CD14-positive monocyte (primary cell): ENCODE data around the gene UBP1. TPM values are rescaled to one million over a fixed set of nuclear protein-coding genes. Genes with fewer than 3 reads are reported as not detected.

Experiments
- DNase-seq, 3 donors: peaks; one replicate each; pipeline ENCODE4 v3.0.0-alpha.2; 2011 to 2022
- H2AFZ ChIP-seq: 2 replicates; pipeline ENCODE4 v1.6.0; 2012; ENCODE audit warnings: mild to moderate bottlenecking, low read depth, low read length, inconsistent platforms; ENCODE audit not compliant: insufficient read depth, poor library complexity, severe bottlenecking
- H3K27ac ChIP-seq, 2 donors: 1 replicate in 1 of 2; 2 replicates in 1 of 2; pipeline ENCODE4 v1.5.1; 2012 to 2013; ENCODE audit warnings: low read length in 2 of 2, control low read depth in 1 of 2, inconsistent platforms in 1 of 2, low read depth in 1 of 2, mild to moderate bottlenecking in 1 of 2
- H3K27me3 ChIP-seq, 2 donors: one replicate each; pipeline versions ENCODE4 v1.6.0 to v1.6.1; 2011 to 2013; ENCODE audit warnings: low read length in 2 of 2; ENCODE audit not compliant: control insufficient read depth in 2 of 2, insufficient read depth in 2 of 2
- H3K36me3 ChIP-seq, 2 donors: replicated peaks in 1 of 2; 1 replicate in 1 of 2; 2 replicates in 1 of 2; pipeline versions ENCODE4 v1.5.1 to v1.6.1; 2012 to 2013; ENCODE audit warnings: low read length in 2 of 2, control low read depth in 1 of 2, inconsistent platforms in 1 of 2, mild to moderate bottlenecking in 1 of 2; ENCODE audit not compliant: insufficient read depth in 2 of 2, control insufficient read depth in 1 of 2
- H3K4me1 ChIP-seq, 2 donors: 1 replicate in 1 of 2; 2 replicates in 1 of 2; pipeline versions ENCODE4 v1.5.1 to v1.6.1; 2012 to 2013; ENCODE audit warnings: low read length in 2 of 2, control low read depth in 1 of 2, inconsistent platforms in 1 of 2, mild to moderate bottlenecking in 1 of 2, moderate library complexity in 1 of 2; ENCODE audit not compliant: insufficient read depth in 2 of 2, control insufficient read depth in 1 of 2
- H3K4me2 ChIP-seq: replicated peaks from 2 replicates; pipeline ENCODE3; 2012; ENCODE audit warnings: low read length, moderate library complexity, mild to moderate bottlenecking; ENCODE audit not compliant: poor library complexity, severe bottlenecking; ENCODE audit errors: extremely low read depth
- H3K4me3 ChIP-seq, 3 experiments: fragments of 200-600 bp in 1 of 3; sonication (generic) in 1 of 3; replicated peaks in 1 of 3; 1 replicate in 2 of 3; 2 replicates in 1 of 3; pipeline ENCODE4 v1.5.1; 2011 to 2013; ENCODE audit warnings: low read length in 3 of 3, mild to moderate bottlenecking in 3 of 3, control low read depth in 2 of 3, low read depth in 2 of 3, inconsistent platforms in 1 of 3, moderate library complexity in 1 of 3
- H3K79me2 ChIP-seq: 2 replicates; pipeline ENCODE4 v1.6.0; 2012; ENCODE audit warnings: mild to moderate bottlenecking, control low read depth, inconsistent platforms, low read length, moderate library complexity; ENCODE audit not compliant: insufficient read depth
- H3K9ac ChIP-seq: 2 replicates; pipeline ENCODE4 v1.6.0; 2017; ENCODE audit warnings: low read length, mild to moderate bottlenecking; ENCODE audit not compliant: insufficient read depth, poor library complexity, severe bottlenecking
- H3K9me3 ChIP-seq, 2 donors: replicated peaks in 1 of 2; 1 replicate in 1 of 2; 2 replicates in 1 of 2; pipeline versions ENCODE4 v1.5.1 to v1.6.1; 2012 to 2013; ENCODE audit warnings: low read length in 2 of 2, control low read depth in 1 of 2; ENCODE audit not compliant: control insufficient read depth in 1 of 2, insufficient read depth in 1 of 2
- H4K20me1 ChIP-seq: 2 replicates; pipeline ENCODE4 v1.6.0; 2012; ENCODE audit warnings: mild to moderate bottlenecking, low read length, control low read depth, moderate library complexity; ENCODE audit not compliant: insufficient read depth
- H3K27ac Mint-ChIP-seq, 7 donors: one replicate each; pipeline ENCODE4 v1.8.0; 2020; ENCODE audit warnings: mild to moderate bottlenecking in 7 of 7, mixed read lengths in 7 of 7, moderate library complexity in 6 of 7, inconsistent platforms in 2 of 7
- H3K27me3 Mint-ChIP-seq, 3 donors: one replicate each; pipeline ENCODE4 v1.8.0; 2021 to 2022; ENCODE audit warnings: low read depth in 3 of 3, mild to moderate bottlenecking in 3 of 3, mixed read lengths in 3 of 3, moderate library complexity in 3 of 3, inconsistent platforms in 1 of 3
- H3K36me3 Mint-ChIP-seq, 2 donors: one replicate each; pipeline ENCODE4 v1.8.0; 2020; ENCODE audit warnings: mixed read lengths in 2 of 2, inconsistent platforms in 1 of 2, mild to moderate bottlenecking in 1 of 2
- H3K4me1 Mint-ChIP-seq: one replicate; pipeline ENCODE4 v1.8.0; 2020; ENCODE audit warnings: mild to moderate bottlenecking, mixed read lengths
- H3K4me3 Mint-ChIP-seq, 2 donors: one replicate each; pipeline ENCODE4 v1.8.0; 2020; ENCODE audit warnings: mild to moderate bottlenecking in 2 of 2, mixed read lengths in 2 of 2, moderate library complexity in 1 of 2
- H3K9me3 Mint-ChIP-seq, 7 donors: one replicate each; pipeline ENCODE4 v1.8.0; 2020 to 2022; ENCODE audit warnings: mixed read lengths in 7 of 7, mild to moderate bottlenecking in 6 of 7, moderate library complexity in 6 of 7, inconsistent platforms in 2 of 7
- CTCF ChIP-seq: fragments of 200-600 bp; IDR thresholded peaks from one replicate; pipeline ENCODE4 v1.8.0; 2022; ENCODE audit warnings: antibody characterized with exemption, mild to moderate bottlenecking
- WGBS: methylation state at CpG from one replicate; pipeline ENCODE4 v1.1.5; 2013; ENCODE audit warnings: missing lambda C conversion rate; ENCODE audit not compliant: insufficient coverage; 5-methylcytosine and 5-hydroxymethylcytosine counted together
- intact Hi-C, 2 donors: fragments of 100-400 bp; cut with micrococcal nuclease; formaldehyde crosslinking; loops; one replicate each; pipeline versions ENCODE4 v1.15.0 to v1.15.1; 2023
- polyA plus RNA-seq, 3 donors: library from polyadenylated mRNA; depleted of rRNA in 1 of 3; unstranded in 2 of 3; stranded (reverse) in 1 of 3; fragments of 300-500 nt in 2 of 3; fragments of >200 nt in 1 of 3; fragmentation: Illumina TruSeq in 2 of 3; gene quantifications; 1 replicate in 2 of 3; 2 replicates in 1 of 3; pipeline ENCODE4 v1.2.3, GENCODE V29; 2012 to 2021

Gene UBP1
- polyA plus RNA-seq, 3 donors: 7.8 to 72.4 (median 8.8) TPM

GRCh38 chr3:33426068-33426467, 14.1 kb downstream of the UBP1 start:
- TF ChIP-seq CTCF: no peak
- DNase-seq: no peak
- H3K27ac ChIP-seq: peak overlapping the region in 1 of 2 donors; percentile 74
- no peaks in the 10 kb centered on the region for H3K9me3 ChIP-seq
- Mint-ChIP-seq H3K9me3 (no peaks in the 10 kb centered on the region), H3K4me1 (peaks cover 70% of the 10 kb centered on the region), H3K4me3 (no peak overlapping the region), H3K36me3 (peaks cover 32 to 37% of the 10 kb centered on the region in 2 donors), H3K27ac (peak overlapping the region in 6 of 7 donors; percentile 59 to 86 (median 81)), H3K27me3 (no peaks in the 10 kb centered on the region)
- H3K79me2 ChIP-seq: peaks cover 100% of the 10 kb centered on the region
- no peaks in the 10 kb centered on the region for H3K27me3 ChIP-seq
- H2AFZ ChIP-seq: no peak overlapping the region
- H3K4me1 ChIP-seq: peaks cover 49 to 56% of the 10 kb centered on the region in 2 donors
- H4K20me1 ChIP-seq: peaks cover 61% of the 10 kb centered on the region
- intact Hi-C loops: no loop called here
- H3K36me3 ChIP-seq: peaks cover 10 to 24% of the 10 kb centered on the region in 2 donors
- WGBS: no CpG with 5 or more reads among the region's 1 CpG
- H3K4me2 ChIP-seq: no peak overlapping the region
- H3K4me3 ChIP-seq: no peak overlapping the region
- no peak overlapping the region for H3K9ac ChIP-seq

- Mint-ChIP-seq H3K4me3 (no peak overlapping the region), H3K4me1 (peaks cover 70% of the 10 kb centered on the region), H3K27me3 (no peaks in the 10 kb centered on the region), H3K27ac (peak overlapping the region; percentile 73 to 92 (median 82)), H3K9me3 (no peaks in the 10 kb centered on the region), H3K36me3 (peaks cover 31 to 37% of the 10 kb centered on the region in 2 donors)
- H2AFZ ChIP-seq: no peak overlapping the region
- H3K27me3 ChIP-seq: no peaks in the 10 kb centered on the region
- H3K9ac ChIP-seq: no peak overlapping the region
- H3K4me2 ChIP-seq: no peak overlapping the region
- H3K79me2 ChIP-seq: peaks cover 100% of the 10 kb centered on the region
- no peaks in the 10 kb centered on the region for H3K9me3 ChIP-seq
- peak; percentile 39 to 65 (median 42) for DNase-seq
- peak overlapping the region in 1 of 2 donors; percentile 54 for H3K27ac ChIP-seq
- H3K4me1 ChIP-seq: peaks cover 50 to 56% of the 10 kb centered on the region in 2 donors
- H4K20me1 ChIP-seq: peaks cover 55% of the 10 kb centered on the region
- WGBS: 0% methylated on average over 1 of the region's 2 CpGs
- H3K4me3 ChIP-seq: no peak overlapping the region
- TF ChIP-seq CTCF: no peak
- H3K36me3 ChIP-seq: peaks cover 10 to 24% of the 10 kb centered on the region in 2 donors
- intact Hi-C loops: no loop called here
These were observed 14.8 kb downstream of the UBP1 start for GRCh38 chr3:33425453-33425852.
